Right hindlimb (tissue), 1 donor: ENCODE measurements around the gene ATN1.
A peak's percentile ranks its signal among the peaks of the same experiment; 100 is the strongest.

ENCODE experiments used
- DNase-seq: peaks from one replicate; pipeline ENCODE4 v3.0.0-alpha.2; 2018

ATN1 gene

GRCh38 chr12:6946920-6947374 is 19.2 kb downstream of the ATN1 start:
- no peak for DNase-seq

GRCh38 chr12:6947615-6948014 is 19.9 kb downstream of the ATN1 start:
- DNase-seq = peak; percentile 13

GRCh38 chr12:6948873-6949594 is 21.3 kb downstream of the ATN1 start:
- DNase-seq = peak; percentile 18

- peak; percentile 12 for DNase-seq
Observed at GRCh38 chr12:6950401-6950801, 22.6 kb downstream of the ATN1 start.

- peak; percentile 34 for DNase-seq
Observed at GRCh38 chr12:6950811-6951540, 23.2 kb downstream of the ATN1 start, which contains the start of gene PTPN6. Gene PTPN6 (plus strand): TSS chr12:6951356. CDS start chr12:6951513, 157 bp downstream.

- peak; percentile 17 for DNase-seq
Observed at GRCh38 chr12:6951551-6952120, 23.9 kb downstream of the ATN1 start.

GRCh38 chr12:6952121-6952862 is 24.5 kb downstream of the ATN1 start:
- DNase-seq = peak; percentile 17

- DNase-seq = no peak
Observed at GRCh38 chr12:6952863-6953441, 25.2 kb downstream of the ATN1 start.

- peak; percentile 91 for DNase-seq
Observed at GRCh38 chr12:6953442-6954315, 25.9 kb downstream of the ATN1 start.

GRCh38 chr12:6954316-6955107 is 26.8 kb downstream of the ATN1 start:
- peak; percentile 23 for DNase-seq

- DNase-seq = peak; percentile 17
Observed at GRCh38 chr12:6955108-6956020, 27.6 kb downstream of the ATN1 start.

GRCh38 chr12:6956021-6956727 is 28.4 kb downstream of the ATN1 start:
- DNase-seq = no peak

GRCh38 chr12:6957151-6957701 is 29.5 kb downstream of the ATN1 start:
- DNase-seq = no peak

- DNase-seq = no peak
Observed at GRCh38 chr12:6957741-6958608, 30.2 kb downstream of the ATN1 start.

- DNase-seq = no peak
Observed at GRCh38 chr12:6958609-6959057, 30.9 kb downstream of the ATN1 start.

GRCh38 chr12:6959058-6959804 is 31.5 kb downstream of the ATN1 start:
- DNase-seq = no peak
